ENCODE measurements around the gene NDUFA8. TPM values are rescaled to one million over a fixed set of nuclear protein-coding genes. Genes with fewer than 3 reads are reported as not detected.

Gene NDUFA8
- total RNA-seq, 8 experiments from 2014 or later, result 40.9 to 119 (median 64.1) TPM

DNA sequence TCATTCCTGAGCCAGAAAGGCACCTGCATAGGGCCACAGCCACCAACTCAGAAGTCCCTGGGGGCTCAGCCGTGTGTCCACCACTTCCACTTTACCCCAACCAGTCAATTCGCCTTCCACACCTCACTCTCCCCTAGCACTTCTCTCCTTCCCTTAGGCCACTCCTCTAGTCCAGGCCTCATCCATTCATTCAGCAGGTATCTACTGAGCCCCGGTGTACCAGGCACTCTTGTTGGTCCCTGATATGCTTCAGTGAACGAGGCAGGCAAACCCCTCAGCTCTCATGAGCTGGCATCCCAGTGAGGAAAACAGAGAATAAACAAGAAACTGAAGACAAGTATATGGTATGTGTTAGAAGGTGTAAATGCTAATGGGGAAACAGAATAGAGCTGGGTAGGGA lies 28.7 kb downstream of the NDUFA8 start:
- Histone ChIP-seq H3K4me1 (replicated peaks in 1 of 2) (peaks cover 11 to 12% of the 10 kb centered on the region in 2 donors), H3K4me3 (no peak overlapping the region), H3K27ac (no peak overlapping the region)
- WGBS, 10 experiments, result 0 to 82% (median 53%) methylated on average over 1 to 3 of the region's 4 CpGs; no CpG with 5 or more reads in 4 of the 10 experiments
- in situ Hi-C loops (cut with MboI; ENCODE audit: low pct_unique_long_range_greater_than_20kb in 2 of 9, low sequenced_read_pairs in 9 of 9, unreplicated experiment in 9 of 9), result loop anchor here in 2 of 9 experiments (25.0 kb wide), 2 partner anchors 331 to 681 kb away; partner anchors contain the start of gene OR1K1 (in 2 of the 2)
- ATAC-seq (replicated peaks in 6 of 8), result no peak

DNA sequence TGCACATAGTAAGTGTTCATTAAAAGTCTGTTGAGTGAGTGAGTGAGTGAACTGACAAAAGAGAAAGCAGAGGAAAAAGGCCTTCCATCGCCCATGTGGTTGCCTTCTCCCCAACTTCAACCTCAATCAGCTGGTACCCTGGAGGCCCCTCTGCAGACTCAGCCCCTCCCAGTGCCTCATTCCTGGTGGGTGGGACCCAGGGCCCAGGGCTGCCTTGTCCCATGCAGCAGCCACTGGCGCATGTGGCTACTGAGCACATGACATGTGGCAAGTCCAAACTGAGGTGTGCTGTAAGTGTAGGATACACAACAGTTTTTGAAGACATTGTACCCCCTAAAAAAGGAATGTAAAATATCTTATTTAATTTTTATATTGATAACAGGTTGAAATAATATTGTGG lies 29.6 kb downstream of the NDUFA8 start:
- WGBS, 10 experiments, result 60 to 100% (median 75%) methylated on average over 1 of the region's 2 CpGs; no CpG with 5 or more reads in 4 of the 10 experiments
- in situ Hi-C loops (cut with MboI; ENCODE audit: low pct_unique_long_range_greater_than_20kb in 2 of 9, low sequenced_read_pairs in 9 of 9, unreplicated experiment in 9 of 9), result loop anchor here in 8 of 9 experiments (10.0 to 25.0 kb wide), 4 partner anchors 215 to 682 kb away; partner anchors contain the start of gene OR1K1 (in 2 of the 8)

DNA sequence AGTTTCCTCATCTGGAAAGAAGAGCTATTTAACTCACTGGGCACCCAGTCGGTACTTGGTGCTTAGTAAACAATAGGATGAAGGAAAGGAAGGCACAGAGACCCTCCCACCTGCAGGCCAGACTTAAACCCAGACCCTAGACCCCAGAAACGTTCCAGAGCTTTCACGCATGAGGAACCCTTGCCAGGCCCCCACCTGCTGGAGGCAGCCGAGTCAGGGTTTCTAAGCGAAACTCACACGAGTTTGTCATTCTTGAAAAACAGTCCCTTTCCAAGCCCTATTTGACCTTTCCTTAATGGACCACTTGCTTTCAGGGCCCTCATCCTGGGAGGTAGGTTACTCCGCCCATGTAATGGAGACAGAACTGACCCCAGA lies 30.6 kb downstream of the NDUFA8 start:
- in situ Hi-C loops (cut with MboI; ENCODE audit: low pct_unique_long_range_greater_than_20kb in 2 of 9, low sequenced_read_pairs in 9 of 9, unreplicated experiment in 9 of 9), result loop anchor here in 8 of 9 experiments (10.0 to 25.0 kb wide), 4 partner anchors 216 to 683 kb away; partner anchors contain the start of gene OR1K1 (in 2 of the 8)
- Histone ChIP-seq H3K27ac (no peak overlapping the region), H3K4me3 (no peak overlapping the region), H3K4me1 (replicated peaks in 1 of 2) (peaks cover 8 to 9% of the 10 kb centered on the region in 2 donors)
- 60 to 89% (median 68%) methylated on average over 1 to 7 of the region's 7 CpGs; no CpG with 5 or more reads in 2 of the 10 experiments for WGBS, 10 experiments
- ATAC-seq (replicated peaks in 6 of 8), result no peak

More for the DNA sequence above, 29.6 kb downstream of the NDUFA8 start:
- H3K4me1 ChIP-seq (replicated peaks in 1 of 2), result peaks cover 8 to 9% of the 10 kb centered on the region in 2 donors
- no peak overlapping the region for H3K4me3 ChIP-seq
- no peak overlapping the region for H3K27ac ChIP-seq
- ATAC-seq (replicated peaks in 6 of 8), result no peak

DNA sequence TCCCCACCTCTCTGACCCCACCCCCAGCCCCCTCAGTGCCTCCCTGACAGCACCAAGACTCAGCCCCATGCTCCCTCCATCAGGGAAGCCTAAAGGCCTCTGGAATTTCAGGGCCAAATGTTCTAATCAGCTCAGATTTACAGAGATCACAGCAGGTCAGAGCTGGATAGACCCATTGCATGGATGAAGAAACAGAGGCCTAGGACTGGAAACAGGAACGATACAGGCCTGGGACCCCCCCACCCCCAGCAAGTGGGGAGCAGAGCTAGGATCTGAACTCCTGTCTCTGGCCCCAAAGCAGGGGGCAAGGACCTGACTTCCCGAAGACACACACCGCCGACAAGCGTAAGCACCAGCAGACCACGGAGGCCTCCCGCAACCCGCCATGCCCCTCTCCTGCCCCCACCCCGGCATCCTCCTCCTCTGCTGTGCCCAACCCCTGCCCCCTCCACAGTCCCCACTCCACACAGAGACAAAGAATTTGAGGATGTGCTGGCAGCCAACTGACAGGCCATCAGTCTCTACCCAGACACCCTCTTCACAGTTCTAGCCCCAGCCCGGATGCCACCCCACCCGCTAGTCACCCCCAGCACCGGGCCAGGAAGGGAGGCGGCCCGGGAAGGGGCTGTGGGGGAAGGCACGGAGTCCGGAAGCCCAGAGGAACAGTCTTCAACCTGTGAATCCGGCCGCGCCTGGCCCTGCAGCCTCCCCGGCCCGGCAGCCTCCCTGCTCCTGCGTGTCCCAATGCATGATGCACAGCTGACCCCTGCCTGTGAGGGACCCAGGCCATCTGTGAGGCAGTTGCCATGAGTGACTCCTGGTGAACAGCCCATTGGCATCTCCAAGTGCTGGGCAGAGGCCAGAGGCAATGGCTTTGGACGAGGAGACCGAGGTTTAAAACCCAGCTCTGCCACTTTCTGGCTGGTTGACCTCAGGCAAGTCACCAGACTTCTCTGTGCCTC lies 31.3 kb downstream of the NDUFA8 start:
- Histone ChIP-seq H3K4me3 (no peak overlapping the region), H3K27ac (no peak overlapping the region), H3K4me1 (replicated peaks in 1 of 2) (peaks cover 8 to 9% of the 10 kb centered on the region in 2 donors)
- in situ Hi-C loops (cut with MboI; ENCODE audit: low pct_unique_long_range_greater_than_20kb in 2 of 9, low sequenced_read_pairs in 9 of 9, unreplicated experiment in 9 of 9), result loop anchor here in 8 of 9 experiments (10.0 to 25.0 kb wide), 4 partner anchors 217 to 684 kb away; partner anchors contain the start of gene OR1K1 (in 2 of the 8)
- 74 to 81% methylated on average over 2 to 6 of the region's 24 CpGs; no CpG with 5 or more reads in 8 of the 10 experiments for WGBS, 10 experiments
- ATAC-seq (replicated peaks in 6 of 8), result no peak

DNA sequence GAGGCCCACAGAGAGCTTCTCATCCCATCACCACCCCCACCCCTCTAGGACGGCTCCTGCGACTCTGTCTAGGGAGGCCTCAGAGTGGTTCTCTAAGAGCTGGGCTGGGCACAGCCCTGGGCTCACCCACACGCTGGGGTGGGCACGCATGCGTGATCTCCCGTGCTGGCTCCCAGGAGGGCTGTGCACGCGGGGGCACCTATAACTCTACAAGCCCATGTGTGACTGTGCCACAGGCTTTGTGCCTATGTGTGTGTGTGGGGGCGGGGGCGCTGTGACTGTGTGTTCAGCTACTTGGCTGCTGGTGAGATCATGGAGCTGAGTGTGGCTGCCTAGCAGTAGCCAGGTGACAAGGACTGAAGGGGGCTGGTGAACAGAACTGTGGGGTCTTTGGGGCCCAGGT lies 32.2 kb downstream of the NDUFA8 start:
- H3K4me3 ChIP-seq, result no peak overlapping the region
- in situ Hi-C loops (cut with MboI; ENCODE audit: low pct_unique_long_range_greater_than_20kb in 2 of 9, low sequenced_read_pairs in 9 of 9, unreplicated experiment in 9 of 9), result loop anchor here in 8 of 9 experiments (10.0 to 25.0 kb wide), 4 partner anchors 217 to 685 kb away; partner anchors contain the start of gene OR1K1 (in 2 of the 8)
- ATAC-seq (replicated peaks in 6 of 8), result no peak

DNA sequence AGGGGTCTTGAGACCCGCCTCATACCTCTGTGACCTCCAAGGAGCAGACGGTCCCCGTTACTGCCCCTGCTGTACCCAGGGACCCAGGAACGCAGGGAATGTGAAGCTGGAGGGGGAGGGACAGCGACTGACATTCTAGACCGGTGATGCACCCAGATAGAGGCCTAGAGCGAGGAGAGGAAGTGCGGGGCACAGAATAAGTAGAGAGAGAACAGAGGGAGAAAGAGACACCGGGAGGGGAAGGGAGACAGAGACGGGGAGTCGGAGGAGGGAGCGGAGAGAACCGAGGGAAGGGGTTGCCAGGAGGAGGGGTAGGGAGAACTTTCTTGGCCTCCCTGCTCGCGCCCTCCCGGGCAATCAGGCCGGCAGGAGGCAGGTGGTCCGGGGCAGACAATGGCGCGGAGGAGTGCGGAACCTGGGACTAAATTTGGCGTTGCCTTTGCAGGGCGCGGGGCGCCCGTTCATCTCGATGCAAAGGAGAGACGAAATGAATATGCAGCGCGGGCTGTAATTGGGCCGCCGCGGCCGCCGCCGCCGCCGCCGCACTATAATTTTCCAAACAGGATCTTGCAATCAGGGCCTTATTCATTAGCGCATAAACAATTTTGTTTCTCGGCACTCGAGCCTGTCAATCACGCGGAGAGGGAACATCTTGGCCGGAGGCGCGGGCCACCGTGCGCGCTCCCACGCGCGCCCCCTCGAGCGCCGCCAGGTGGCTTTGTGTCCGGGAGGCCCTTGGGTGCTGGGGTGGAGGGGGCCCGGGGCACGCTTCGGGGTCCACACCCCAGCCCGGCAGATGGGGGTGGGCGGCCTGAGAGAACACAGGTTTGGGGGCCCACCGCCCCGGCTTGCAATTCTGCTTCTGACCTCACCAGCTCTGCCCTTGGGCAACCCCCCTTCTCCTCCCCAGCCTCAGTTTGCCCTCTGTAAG lies 33.0 kb downstream of the NDUFA8 start:
- peak overlapping the region; percentile 9 to 21 (median 18) for H3K4me3 ChIP-seq
- no peak overlapping the region for H3K27ac ChIP-seq
- in situ Hi-C loops (cut with MboI; ENCODE audit: low pct_unique_long_range_greater_than_20kb in 2 of 9, low sequenced_read_pairs in 9 of 9, unreplicated experiment in 9 of 9), result loop anchor here in 8 of 9 experiments (10.0 to 25.0 kb wide), 4 partner anchors 218 to 686 kb away; partner anchors contain the start of gene OR1K1 (in 2 of the 8)
- 0 to 17% (median 5%) methylated on average over 1 to 22 of the region's 64 CpGs; no CpG with 5 or more reads in 5 of the 10 experiments for WGBS, 10 experiments
- peak in 7 of 8 experiments; percentile 2 to 33 (median 11) for ATAC-seq (replicated peaks in 6 of 8)
- H3K4me1 ChIP-seq (replicated peaks in 1 of 2), result peaks cover 4% of the 10 kb centered on the region in 2 donors

More for the DNA sequence above, 32.2 kb downstream of the NDUFA8 start:
- H3K27ac ChIP-seq, result no peak overlapping the region
- 40 to 70% (median 70%) methylated on average over 1 to 3 of the region's 10 CpGs; no CpG with 5 or more reads in 7 of the 10 experiments for WGBS, 10 experiments
- peaks cover 8 to 9% of the 10 kb centered on the region in 2 donors for H3K4me1 ChIP-seq (replicated peaks in 1 of 2)

DNA sequence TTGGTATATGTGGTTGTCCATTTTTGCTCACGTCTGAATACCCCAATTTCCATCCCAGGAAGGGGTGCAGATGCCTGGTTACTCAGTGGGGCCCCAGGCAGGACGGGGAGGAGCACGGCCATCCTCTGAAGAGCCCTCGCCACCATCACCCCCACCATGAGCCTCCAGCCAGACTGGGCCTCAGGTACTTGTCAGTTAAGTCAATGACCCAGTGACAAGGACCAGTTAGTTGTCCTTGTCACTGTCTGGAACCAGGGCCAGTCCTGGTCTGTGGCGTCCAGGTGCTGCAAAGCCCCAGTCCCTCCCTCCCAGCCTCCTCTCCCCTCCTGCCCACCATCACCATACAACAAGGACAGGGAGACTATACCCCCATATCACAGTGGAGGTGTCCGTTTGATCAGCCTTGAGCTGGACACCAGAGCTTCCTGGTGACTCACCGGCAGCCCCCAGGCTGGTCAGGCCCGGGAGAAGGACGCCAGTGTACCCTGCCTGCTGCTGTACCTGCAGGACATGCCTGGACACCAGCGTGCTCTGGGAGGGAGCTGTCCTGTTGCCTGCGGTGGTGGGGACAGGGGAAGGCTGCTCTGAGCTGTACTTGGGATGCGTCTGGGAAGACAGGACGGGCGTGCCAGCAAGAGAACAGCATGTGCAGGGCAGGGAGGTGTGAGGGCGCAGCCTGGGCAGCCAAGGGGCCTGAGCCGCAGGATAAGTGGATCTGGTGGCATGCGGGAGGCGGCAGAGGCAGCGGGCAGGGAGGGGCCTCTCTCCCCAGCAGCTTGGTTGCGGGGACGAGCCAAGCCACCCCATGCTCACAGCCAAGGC lies 33.9 kb downstream of the NDUFA8 start:
- in situ Hi-C loops (cut with MboI; ENCODE audit: low pct_unique_long_range_greater_than_20kb in 2 of 9, low sequenced_read_pairs in 9 of 9, unreplicated experiment in 9 of 9), result loop anchor here in 8 of 9 experiments (10.0 to 25.0 kb wide), 4 partner anchors 219 to 687 kb away; partner anchors contain the start of gene OR1K1 (in 2 of the 8)
- Histone ChIP-seq H3K4me3 (no peak overlapping the region), H3K4me1 (replicated peaks in 1 of 2) (peaks cover 0 to 2% of the 10 kb centered on the region in 2 donors), H3K27ac (no peak overlapping the region)
- peak; percentile 14 to 51 (median 35) for ATAC-seq (replicated peaks in 6 of 8)
- 30 to 75% (median 40%) methylated on average over 2 to 12 of the region's 21 CpGs; no CpG with 5 or more reads in 4 of the 10 experiments for WGBS, 10 experiments

DNA sequence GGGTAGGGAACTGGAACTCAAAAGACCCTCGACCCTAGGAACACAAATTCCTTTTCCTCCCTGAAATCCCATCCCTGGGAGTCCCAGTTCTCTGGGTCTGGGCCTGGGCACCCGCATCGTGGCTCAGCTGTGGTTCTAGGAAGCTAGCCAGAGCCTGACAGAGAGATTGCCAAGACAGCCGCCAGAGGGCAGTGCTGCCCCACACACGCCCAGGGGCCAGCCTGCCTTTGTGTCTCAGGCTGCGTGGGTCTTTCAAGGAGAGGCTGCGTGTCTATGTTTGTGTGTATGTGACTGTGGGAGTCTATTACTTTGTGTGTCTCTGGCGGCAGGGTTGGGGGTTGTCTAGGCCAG lies 34.4 kb downstream of the NDUFA8 start:
- WGBS, 10 experiments, result 0% methylated on average over 2 to 4 of the region's 8 CpGs; no CpG with 5 or more reads in 6 of the 10 experiments
- no peak overlapping the region for H3K4me3 ChIP-seq
- no peak overlapping the region for H3K27ac ChIP-seq
- peak; percentile 83 to 92 (median 88) for ATAC-seq (replicated peaks in 6 of 8)
- H3K4me1 ChIP-seq (replicated peaks in 1 of 2), result peaks cover 0 to 2% of the 10 kb centered on the region in 2 donors
- in situ Hi-C loops (cut with MboI; ENCODE audit: low pct_unique_long_range_greater_than_20kb in 2 of 9, low sequenced_read_pairs in 9 of 9, unreplicated experiment in 9 of 9), result loop anchor here in 8 of 9 experiments (10.0 to 25.0 kb wide), 4 partner anchors 220 to 687 kb away; partner anchors contain the start of gene OR1K1 (in 2 of the 8)

DNA sequence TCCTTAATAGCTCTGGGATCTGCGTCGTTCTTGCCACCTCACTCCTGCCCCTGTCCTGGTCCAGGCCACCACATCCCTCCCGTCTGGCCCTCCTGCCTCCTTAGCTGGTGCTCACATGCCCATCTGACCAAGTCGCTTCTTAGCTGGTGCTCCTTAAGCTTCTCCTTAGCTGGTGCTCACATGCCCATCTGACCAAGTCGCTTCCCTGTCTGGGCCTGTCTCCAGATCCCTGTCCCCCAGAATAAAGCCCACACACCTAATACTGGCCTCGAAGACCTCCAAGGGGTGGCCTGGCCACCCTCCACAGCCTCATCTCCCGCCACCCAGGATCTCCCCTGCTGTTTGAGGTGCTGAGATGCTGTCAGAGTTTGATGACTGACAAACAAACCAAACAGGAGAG lies 35.1 kb downstream of the NDUFA8 start:
- peaks cover 0 to 2% of the 10 kb centered on the region in 2 donors for H3K4me1 ChIP-seq (replicated peaks in 1 of 2)
- WGBS, 10 experiments, result 0 to 100% (median 33%) methylated on average over 1 to 7 of the region's 7 CpGs; no CpG with 5 or more reads in 4 of the 10 experiments
- in situ Hi-C loops (cut with MboI; ENCODE audit: low pct_unique_long_range_greater_than_20kb in 2 of 9, low sequenced_read_pairs in 9 of 9, unreplicated experiment in 9 of 9), result loop anchor here (10.0 to 25.0 kb wide), 5 partner anchors 220 to 688 kb away; partner anchors contain the start of genes OR1K1 (in 3 of the 9) and PTGS1 (in 1 of the 9)
- ATAC-seq (replicated peaks in 6 of 8), result no peak
- no peak overlapping the region for H3K27ac ChIP-seq
- H3K4me3 ChIP-seq, result no peak overlapping the region

DNA sequence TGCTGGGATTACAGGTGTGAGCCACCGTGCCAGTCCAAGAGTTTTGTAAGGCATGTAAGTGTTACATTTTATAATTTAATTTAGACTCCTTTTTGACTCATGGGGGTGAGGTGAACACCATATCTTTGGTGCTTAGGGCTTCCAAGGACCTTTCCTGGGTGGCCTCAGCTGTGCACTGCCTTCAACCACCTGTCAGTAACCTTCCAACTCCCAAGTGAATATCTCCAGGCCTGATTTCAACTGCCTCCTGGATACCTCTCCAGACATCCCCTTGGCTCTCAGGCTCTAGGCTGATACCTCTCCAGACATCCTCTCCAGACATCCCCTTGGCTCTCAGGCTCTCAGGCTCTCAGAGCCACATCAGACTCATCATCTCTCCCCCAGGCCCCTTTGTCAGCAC lies 35.5 kb downstream of the NDUFA8 start:
- in situ Hi-C loops (cut with MboI; ENCODE audit: low pct_unique_long_range_greater_than_20kb in 2 of 9, low sequenced_read_pairs in 9 of 9, unreplicated experiment in 9 of 9), result loop anchor here (10.0 to 25.0 kb wide), 5 partner anchors 221 to 688 kb away; partner anchors contain the start of genes OR1K1 (in 3 of the 9) and PTGS1 (in 1 of the 9)
- no CpG with 5 or more reads among the region's 1 CpG for WGBS, 10 experiments
- H3K4me3 ChIP-seq, result no peak overlapping the region
- no peak for ATAC-seq (replicated peaks in 6 of 8)
- H3K27ac ChIP-seq, result no peak overlapping the region
- H3K4me1 ChIP-seq (replicated peaks in 1 of 2), result peaks cover 0 to 2% of the 10 kb centered on the region in 2 donors

Measured in motor neuron (in vitro differentiated cells).